HFF-Myc (cell line): ENCODE data around the gene HOXB6.

ENCODE experiments used
- DNase-seq: peaks from one replicate; pipeline ENCODE4 v3.0.0-alpha.2; 2011; ENCODE audit warnings: low read depth; ENCODE audit errors: extremely low read depth
- H3K4me3 ChIP-seq: replicated peaks from 2 replicates; pipeline ENCODE4 v1.5.1; 2011; ENCODE audit warnings: low read depth, mild to moderate bottlenecking, control low read depth, low read length
- TF ChIP-seq, protein P1 (sequence below): IDR thresholded peaks from 2 replicates; pipeline ENCODE4 v1.5.1; 2012; ENCODE audit warnings: mild to moderate bottlenecking, low read depth, low read length, control low read depth; ENCODE audit errors: missing control alignments

The HOXB6 gene

DNA sequence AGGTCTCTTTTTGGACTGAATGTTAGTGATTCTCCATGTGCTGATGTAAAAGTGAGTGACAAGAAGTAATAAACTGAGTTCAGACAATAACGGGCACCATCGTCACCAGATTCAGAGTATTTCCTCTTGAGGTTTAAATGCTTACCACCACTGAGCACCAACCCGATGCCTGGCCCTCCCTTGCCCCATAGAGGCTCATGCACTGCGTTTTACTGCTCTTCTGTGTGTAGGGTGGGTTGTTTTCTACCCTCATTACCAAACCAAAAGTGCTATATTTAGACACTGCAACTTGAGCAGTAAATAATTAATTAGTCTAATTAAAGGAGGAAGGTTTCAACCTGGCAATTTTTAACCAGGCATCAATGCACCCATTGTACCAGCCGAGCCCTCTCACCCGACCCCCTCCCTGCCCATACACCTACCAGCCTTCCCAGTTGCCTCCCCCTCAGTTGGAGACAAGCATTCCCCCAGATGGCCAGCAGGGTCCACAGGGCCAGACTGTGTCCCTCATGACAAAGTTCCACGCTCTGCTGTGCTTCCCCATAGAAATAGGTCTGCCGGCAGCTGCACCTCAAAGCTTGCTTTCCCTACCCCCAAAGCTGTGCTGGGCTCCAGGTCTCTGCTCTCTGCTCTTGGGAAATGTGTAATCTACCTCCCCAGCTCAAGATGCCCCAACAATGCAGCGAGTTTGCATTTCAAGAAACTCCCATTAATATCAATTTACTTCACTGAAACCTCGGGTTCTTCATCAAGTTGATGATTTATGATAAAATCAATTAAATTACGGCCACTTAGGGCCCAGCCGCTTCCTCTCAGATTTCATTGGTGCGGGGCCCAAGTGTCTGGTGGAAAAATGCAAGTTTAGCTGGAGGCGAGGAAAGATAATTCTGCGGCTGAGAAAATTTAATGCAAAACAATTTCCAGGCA, 42.6 kb downstream of the HOXB6 start:
- H3K4me3 ChIP-seq = no peak overlapping the region
- DNase-seq = no peak

DNA sequence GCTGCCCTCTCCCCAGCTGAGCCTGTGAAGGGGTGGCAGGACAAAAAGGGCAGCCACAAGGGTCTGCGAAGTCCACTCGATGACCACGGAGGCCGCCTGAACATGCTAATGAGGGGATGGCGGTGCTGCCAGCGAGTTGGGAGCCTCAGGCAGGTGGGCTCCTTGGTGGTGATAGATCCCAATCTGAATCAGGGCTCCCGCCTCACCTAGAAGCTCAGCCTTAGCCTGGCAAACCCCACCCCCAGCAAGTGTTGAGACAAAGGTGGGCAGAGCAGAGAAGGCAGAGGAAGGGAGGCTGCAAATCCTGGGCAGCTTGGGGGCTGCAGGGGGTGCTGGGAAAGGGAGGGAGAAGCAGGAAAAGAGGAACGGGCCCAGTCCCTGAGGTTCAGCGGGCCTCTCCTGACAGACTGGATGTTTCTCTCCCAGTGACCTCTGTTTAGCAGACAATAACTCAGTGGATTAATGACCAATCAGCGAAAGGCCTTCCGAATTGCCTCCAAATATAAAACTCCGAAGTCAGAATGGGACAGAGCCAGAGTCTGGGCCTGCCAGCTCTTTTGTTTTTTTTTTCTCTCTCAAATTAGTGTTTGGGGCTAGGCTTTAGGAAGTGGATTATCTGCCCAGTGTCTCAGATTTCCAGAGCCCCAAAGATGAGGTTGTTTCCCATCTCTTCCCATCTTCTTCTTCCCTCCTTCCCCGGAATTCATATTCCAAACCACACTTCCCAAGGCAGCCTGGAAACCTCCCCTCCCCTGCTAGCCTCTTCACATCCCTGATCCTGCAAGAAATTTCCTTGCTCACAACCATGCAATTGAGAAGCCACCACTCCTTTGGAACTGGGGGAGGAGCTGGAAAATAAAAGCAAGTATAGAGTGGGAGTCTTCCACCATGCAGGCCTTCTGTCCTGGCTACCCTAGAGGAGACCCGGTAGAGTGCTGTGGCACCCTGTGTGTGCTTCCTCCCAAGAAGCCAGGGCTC, 44.7 kb downstream of the HOXB6 start:
- no peak for DNase-seq
- TF ChIP-seq, protein P1, sequence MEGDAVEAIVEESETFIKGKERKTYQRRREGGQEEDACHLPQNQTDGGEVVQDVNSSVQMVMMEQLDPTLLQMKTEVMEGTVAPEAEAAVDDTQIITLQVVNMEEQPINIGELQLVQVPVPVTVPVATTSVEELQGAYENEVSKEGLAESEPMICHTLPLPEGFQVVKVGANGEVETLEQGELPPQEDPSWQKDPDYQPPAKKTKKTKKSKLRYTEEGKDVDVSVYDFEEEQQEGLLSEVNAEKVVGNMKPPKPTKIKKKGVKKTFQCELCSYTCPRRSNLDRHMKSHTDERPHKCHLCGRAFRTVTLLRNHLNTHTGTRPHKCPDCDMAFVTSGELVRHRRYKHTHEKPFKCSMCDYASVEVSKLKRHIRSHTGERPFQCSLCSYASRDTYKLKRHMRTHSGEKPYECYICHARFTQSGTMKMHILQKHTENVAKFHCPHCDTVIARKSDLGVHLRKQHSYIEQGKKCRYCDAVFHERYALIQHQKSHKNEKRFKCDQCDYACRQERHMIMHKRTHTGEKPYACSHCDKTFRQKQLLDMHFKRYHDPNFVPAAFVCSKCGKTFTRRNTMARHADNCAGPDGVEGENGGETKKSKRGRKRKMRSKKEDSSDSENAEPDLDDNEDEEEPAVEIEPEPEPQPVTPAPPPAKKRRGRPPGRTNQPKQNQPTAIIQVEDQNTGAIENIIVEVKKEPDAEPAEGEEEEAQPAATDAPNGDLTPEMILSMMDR = no peak
- no peak overlapping the region for H3K4me3 ChIP-seq

More for the DNA sequence above, 42.6 kb downstream of the HOXB6 start:
- TF ChIP-seq, protein P1 = peak; percentile 28

DNA sequence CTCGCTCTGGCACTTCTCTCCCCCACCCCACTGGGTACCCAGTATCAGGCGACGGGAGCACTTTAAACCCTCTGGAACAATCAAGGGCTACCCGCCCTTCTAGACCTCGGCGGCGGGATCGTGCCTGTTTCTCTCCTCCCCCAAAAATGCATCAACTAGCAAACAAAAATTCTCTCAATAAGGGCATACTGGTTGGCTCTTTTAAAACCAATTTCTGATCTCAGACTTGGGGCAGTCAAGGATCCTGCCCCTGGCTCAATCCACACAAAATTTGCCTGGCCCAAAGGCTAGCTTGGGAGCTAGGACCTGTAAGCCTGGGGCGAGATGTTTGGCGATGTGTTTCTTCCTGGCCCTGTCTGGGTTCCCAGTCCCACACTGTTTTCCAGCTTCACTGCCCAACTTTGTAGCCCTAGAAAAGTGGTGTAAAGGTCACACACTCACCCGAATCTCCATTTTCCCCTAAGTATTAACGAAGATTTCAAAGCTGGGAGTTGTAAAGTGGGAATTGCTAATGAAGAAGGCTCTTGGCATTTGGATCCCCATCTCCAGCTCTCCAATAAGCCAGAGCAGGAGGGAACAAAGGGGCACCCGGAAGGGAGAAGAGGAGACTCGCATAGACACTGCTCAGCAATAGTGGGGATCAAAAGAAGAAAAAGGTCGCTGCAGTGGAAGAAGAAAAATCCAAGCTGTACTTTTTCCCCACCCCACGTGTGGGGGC, 45.5 kb downstream of the HOXB6 start:
- H3K4me3 ChIP-seq = no peak overlapping the region
- DNase-seq = no peak
- TF ChIP-seq, protein P1 = no peak

DNA sequence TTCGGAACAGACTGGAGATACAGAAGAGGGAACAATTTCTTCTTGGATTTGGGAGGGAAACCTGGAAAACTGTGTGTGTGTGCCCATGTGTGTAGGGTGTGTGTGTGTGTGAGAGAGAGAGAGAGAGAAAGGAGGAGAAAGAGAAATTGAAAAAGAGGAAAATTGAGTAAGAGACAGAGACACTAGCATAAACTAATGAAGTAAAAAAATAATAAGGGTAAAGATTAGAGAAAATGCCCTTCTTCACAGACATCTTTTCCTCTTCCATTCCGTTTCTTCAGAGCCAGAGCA, 46.0 kb downstream of the HOXB6 start:
- H3K4me3 ChIP-seq = no peak overlapping the region
- DNase-seq = no peak
- TF ChIP-seq, protein P1 = no peak

DNA sequence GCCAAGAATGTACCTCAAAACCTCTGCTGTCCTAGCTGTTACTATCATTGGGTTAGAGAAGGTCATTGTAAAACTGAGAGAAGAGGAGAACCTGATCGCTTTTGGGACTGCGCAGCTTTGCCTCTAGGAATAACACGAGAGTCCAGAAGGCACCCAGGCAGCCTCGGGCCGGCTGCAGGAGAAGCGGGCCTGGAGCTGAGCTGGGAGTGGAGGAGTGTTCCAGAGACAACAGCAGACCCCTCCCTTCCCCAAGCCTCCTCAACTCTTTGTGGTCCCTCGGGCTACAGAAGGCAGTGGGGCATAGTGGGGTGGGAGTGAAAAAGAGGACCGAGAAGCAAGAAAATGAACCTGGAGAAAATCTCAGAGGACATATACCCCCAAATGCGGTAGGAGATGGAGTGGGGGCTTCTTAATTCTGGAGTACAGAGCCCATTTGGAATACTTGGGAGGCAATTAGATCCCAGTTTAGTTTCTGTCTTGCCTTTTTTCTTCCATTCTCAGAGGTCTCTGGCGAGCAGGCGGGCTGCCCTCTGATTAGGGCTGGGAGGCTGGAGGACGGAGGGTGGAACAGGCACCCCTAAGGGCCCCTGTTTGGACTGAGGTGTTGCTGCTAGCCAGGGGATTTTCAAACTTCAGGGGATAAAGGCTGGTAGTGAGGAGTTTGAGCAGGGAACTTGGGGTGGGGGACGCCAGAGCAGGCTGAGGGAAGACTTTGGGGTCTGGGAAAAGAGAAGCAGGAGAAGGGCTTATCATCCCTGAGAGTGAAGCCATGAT, 46.5 kb downstream of the HOXB6 start:
- no peak for DNase-seq
- H3K4me3 ChIP-seq = no peak overlapping the region
- TF ChIP-seq, protein P1 = no peak
